NCI-H748 treated with DMSO at 0.1 percent for 48 hours (cell line): ENCODE measurements around the gene ABCB11.
"Not testable (repeated sequence)": the region's sequence is repeated elsewhere in the genome, so short reads cannot be mapped to it uniquely, and the experiment has no call there.

ENCODE experiments used
- DNase-seq: peaks from one replicate; lab custom pipeline; 2025; lab: John Stamatoyannopoulos, UW

ABCB11 gene

GRCh38 chr2:168971261-168971660, 59.9 kb downstream of the ABCB11 start:
- DNase-seq = no peak

- DNase-seq = no peak
These were observed 60.4 kb downstream of the ABCB11 start for GRCh38 chr2:168970711-168971233.

- no peak for DNase-seq
These were observed 61.3 kb downstream of the ABCB11 start for GRCh38 chr2:168969865-168970264.

DNA sequence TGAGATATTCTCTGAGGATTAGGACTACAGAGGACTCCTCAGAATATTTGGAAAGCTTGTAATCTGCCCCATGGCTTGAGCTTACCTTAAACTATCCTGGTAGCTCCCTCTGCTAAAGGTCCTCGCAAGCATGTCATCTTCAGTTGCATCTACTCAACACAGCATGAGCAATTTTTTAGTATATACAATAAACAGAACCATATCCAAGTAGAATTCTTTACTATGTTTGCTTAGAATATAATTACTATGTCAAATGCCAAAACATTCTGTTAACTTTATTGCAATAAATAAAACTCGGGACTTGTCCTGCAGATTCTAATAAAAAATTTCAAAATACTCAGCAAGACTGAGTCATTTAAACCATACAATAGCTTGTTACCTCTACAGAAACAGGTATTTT, 62.8 kb downstream of the ABCB11 start:
- no peak for DNase-seq

- no peak for DNase-seq
These were observed 66.8 kb downstream of the ABCB11 start for GRCh38 chr2:168964251-168964807.

DNA sequence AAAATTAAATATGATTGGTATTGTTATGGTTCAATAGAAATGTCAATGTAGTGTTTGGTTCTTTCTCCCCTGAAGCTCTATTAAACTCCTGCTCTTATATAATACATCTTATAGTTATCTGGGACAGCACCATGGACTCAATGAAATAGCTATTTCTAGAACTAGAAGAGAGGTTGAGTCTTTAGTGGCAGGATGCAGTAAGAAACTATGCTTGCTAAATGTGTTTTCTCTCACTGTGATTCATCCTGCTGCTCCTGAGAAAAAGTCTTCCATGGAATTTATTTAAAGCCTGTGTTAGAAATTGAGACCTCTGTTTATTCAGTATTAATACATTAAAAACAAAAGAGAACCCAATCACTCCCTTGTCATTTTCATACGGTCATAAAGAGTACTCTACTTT, 68.5 kb downstream of the ABCB11 start:
- no peak for DNase-seq

DNA sequence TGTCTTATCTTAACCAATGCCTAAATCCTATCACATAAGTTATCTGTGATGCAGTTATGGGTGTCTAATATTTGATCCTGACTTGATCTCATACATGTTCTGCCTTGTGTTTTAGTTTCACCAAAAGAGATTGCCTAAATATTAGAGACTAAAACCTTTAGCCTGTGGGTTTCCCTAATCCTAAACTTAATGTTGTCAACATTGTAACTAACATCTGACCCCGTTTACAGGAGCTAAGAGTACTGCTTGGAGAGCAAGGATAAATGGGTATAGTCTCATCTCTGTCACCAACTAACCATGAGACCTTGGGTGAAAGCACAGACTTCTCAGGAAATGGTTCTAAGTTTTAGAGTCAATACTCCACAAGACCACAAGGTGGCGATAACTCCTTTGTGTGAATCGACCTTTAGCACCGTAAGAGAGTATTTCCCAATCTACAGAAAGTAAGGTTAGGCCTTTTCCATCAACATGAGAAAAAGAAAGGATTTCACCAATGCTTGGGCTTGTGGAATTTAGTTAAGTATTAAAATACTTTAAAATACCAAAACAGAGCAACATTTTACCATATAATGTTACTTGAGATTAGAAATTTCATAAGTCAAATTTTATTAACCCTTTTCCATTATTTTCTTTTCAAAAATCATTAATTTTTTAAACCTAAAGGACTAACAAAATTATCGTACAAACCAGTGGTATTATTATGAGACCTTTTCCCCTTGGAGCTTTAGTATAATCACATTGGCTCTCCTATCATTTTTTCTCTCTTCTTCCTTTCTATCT, 69.5 kb downstream of the ABCB11 start:
- peak; percentile 58 for DNase-seq

DNA sequence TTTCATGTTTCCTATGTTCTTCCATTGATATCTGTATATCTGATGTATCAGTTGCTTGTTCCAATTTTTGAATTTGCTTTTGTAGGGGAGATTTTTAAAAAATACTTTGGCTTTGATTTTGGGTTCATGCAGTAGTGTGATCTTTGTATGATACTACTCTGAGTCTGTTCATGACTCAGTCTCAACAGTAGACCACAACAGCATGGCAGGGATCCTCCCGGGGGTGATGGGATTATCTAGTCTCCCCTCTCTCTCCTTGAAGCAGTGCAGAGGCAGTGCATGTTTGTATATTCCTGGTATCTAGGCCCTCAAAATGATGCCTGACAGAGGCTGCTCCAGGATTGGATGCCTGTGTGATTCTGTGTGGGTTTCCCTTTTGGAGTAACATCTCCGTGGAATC, 74.7 kb downstream of the ABCB11 start:
- DNase-seq = no peak

- DNase-seq = no peak
These were observed 75.8 kb downstream of the ABCB11 start for GRCh38 chr2:168955321-168955720.

- DNase-seq = no peak
These were observed 76.9 kb downstream of the ABCB11 start for GRCh38 chr2:168954256-168954655.

DNA sequence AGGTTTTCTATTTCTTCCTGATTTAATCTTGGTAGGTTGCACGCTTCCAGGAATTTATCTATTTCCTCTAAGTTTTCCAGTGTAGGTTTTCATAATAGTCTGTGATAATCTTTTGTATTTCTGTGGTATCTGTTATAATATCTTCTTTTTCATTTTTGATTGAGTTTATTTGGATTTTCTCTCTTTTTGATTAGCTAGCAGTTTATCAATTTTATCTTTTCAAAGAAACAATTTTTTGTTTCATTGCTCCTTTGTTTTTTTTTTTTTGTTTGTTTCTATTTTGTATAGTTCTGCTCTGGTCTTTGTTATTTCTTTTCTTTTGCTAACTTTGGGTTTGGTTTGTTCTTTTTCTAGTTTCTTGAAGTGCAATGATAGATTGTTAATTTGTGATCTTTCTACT, 78.7 kb downstream of the ABCB11 start:
- DNase-seq = no peak

DNA sequence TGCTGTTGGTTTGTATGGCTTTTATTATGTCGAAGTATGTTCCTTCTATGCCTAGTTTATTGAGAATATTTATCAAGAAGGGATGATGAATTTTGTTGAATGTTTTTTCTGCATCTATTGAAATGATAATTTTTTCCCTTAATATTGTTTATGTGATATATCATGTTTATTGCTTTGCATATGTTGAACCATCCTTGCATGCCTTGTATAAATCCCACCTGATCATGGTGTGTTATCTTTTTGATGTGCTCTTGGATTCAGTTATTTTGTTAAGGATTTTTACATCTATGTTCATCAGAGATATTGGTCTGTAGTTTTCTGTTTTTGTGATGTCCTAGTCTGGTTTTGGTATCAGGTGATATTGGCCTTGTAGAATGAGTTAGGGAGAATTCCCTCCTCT, 79.3 kb downstream of the ABCB11 start:
- DNase-seq = no peak

GRCh38 chr2:168949324-168949723, 81.8 kb downstream of the ABCB11 start:
- no peak for DNase-seq

DNA sequence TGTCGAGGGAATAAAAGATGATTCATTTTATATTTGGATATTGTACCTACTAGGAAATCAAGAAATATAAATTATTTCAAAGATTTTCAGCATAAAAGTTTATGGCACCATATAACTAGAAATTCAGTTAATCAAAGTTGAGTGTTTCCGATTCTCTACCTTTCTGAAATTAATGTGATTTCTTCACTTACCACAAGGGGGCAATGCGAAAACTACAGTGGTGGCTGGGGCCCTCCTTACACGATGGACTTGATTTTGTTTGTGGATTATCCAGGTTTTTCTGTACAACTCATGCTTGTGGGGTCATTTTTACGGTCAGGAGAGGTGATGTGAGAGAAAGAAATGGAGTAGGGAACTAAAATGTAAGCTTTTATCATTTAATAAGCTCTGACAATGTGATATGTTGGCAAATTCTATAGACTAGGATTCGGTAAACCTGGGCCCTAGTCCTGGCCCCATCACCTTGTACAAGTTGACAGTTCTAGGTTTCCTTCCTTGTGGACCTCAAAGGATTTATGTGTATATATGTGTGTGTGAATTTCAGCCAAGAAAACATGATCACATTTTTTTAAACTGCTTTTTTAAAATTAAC, 82.4 kb downstream of the ABCB11 start:
- DNase-seq = peak; percentile 20

DNA sequence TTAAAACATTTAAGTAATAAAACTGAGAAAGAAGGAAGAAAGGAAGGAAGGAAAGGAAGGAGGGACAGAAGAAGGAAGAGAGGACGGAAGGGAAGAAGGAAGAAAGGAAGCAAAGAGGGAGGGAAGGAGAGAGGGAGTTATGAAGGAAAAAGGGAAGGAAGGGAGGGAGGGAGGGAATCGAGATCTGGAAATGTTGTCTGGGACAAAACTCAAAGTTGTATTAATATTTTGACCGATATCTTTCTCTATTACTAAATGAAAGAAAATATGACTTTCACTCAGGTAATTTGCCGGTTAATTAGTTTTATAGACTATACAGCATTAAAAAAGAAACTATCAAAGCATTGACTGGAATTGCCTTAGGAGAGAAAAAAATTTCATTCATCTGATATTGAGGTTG, 85.6 kb downstream of the ABCB11 start:
- no peak for DNase-seq

DNA sequence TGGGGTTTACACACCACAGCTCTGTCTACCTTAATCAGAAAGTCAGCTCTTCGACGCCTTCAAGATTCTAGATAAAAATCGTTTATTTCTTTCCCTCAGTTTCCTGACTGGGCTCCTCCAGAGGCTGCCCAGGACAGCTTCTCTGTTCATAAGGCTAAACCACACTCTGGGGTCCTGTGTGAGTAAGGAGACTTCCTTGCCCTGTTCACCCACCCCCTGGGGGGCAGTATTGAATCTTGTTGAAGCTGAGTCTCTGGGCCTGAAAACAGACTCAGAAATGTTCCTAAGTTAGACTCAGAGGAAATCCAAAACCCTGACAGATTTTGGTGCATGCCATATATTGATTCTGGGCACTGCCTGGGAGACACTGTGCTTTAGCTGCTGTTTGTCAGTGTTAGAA, 87.1 kb downstream of the ABCB11 start:
- DNase-seq = no peak

- DNase-seq = no peak
These were observed 89.8 kb downstream of the ABCB11 start for GRCh38 chr2:168941297-168941696.

GRCh38 chr2:168939918-168940317, 91.2 kb downstream of the ABCB11 start:
- DNase-seq = no peak

DNA sequence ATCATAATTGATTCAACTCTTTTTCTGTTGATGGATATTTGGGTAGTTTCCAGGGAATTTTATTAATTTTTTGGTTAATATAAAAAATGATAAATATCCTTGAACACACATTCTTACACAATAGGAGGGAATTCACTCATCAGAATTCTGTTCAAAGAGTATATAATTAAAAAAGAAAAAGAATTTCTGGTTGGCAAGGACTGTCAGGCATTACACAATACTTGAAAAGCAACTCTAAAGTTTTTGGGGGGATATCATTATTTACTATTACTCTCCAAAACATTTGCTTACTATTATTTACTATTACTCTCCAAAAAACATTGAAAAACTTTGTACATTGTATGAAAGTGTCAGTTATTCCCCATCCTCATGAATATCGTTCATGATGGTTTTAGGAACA, 92.1 kb downstream of the ABCB11 start:
- no peak for DNase-seq

GRCh38 chr2:168935810-168936581, 95.1 kb downstream of the ABCB11 start:
- DNase-seq = no peak

- DNase-seq = no peak
These were observed 96.3 kb downstream of the ABCB11 start for GRCh38 chr2:168934826-168935225.

DNA sequence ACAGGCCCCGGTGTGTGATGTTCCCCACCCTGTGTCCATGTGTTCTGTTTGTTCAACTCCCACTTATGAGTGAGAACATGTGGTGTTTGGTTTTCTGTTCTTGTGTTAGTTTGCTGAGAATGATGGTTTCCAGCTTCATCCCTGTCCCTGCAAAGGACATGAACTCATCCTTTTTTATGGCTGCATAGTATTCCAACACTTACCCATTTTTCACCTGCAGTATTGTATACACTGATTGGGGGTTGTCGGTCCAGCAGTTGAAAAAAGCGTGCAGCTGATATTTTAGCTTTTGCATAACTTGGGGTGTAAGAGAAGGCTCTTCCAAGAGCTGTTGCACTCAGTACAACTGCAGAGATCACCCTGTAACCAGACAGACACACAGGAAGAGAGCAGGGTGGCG, 99.0 kb downstream of the ABCB11 start:
- not testable (repeated sequence) for DNase-seq

DNA sequence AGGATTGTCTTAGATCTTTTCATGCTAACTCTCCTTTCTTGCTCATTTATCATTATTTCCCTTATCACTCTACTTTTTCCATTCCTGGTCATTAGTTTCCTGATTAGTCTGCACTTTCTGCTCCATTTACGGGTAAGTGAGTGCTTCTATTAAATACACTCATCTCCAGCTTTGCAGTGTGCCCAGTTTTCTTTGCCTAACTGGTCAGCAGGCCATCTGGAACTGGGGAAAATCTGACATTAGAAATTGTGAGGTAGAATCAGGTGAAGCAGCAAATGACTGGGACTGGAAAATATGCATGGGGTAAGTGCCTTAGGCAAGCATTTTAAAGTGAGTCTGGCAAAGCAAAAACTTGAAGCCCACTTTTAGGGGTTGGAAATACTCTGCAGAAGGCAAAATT, 100.9 kb downstream of the ABCB11 start:
- no peak for DNase-seq
